ENCODE results near the gene IGFBP1.

Gene IGFBP1

GRCh38 chr7:45902820-45903219, 14.5 kb downstream of the IGFBP1 start:
- no peak for DNase-seq (ENCODE audit: low read depth in 2 of 2)

- no peak for DNase-seq (ENCODE audit: low read depth in 2 of 2)
These were observed 21.3 kb downstream of the IGFBP1 start for GRCh38 chr7:45909561-45909960.

- no peak for DNase-seq (ENCODE audit: low read depth in 2 of 2)
These were observed 22.6 kb downstream of the IGFBP1 start for GRCh38 chr7:45910855-45911254.

- DNase-seq (ENCODE audit: low read depth in 2 of 2) = no peak
These were observed 23.0 kb downstream of the IGFBP1 start for GRCh38 chr7:45911311-45911710.

- DNase-seq (ENCODE audit: low read depth in 2 of 2) = no peak
These were observed 24.7 kb downstream of the IGFBP1 start for GRCh38 chr7:45912972-45913371.

- DNase-seq (ENCODE audit: low read depth in 2 of 2) = no peak
These were observed 26.6 kb downstream of the IGFBP1 start for GRCh38 chr7:45914911-45915310.

- no peak for DNase-seq (ENCODE audit: low read depth in 2 of 2)
These were observed 27.3 kb downstream of the IGFBP1 start for GRCh38 chr7:45915606-45916005.

GRCh38 chr7:45917064-45917463, 28.8 kb downstream of the IGFBP1 start:
- no peak for DNase-seq (ENCODE audit: low read depth in 2 of 2)

- peak in 1 of 2 donors; percentile 31 for DNase-seq (ENCODE audit: low read depth in 2 of 2)
These were observed 29.4 kb downstream of the IGFBP1 start for GRCh38 chr7:45917658-45918057.

GRCh38 chr7:45918556-45918955, 30.3 kb downstream of the IGFBP1 start:
- no peak for DNase-seq (ENCODE audit: low read depth in 2 of 2)

- DNase-seq (ENCODE audit: low read depth in 2 of 2) = no peak
These were observed 31.0 kb downstream of the IGFBP1 start for GRCh38 chr7:45919231-45919784.

- no peak for DNase-seq (ENCODE audit: low read depth in 2 of 2)
These were observed 31.7 kb downstream of the IGFBP1 start for GRCh38 chr7:45919993-45920459.

- DNase-seq (ENCODE audit: low read depth in 2 of 2) = no peak
These were observed 32.5 kb downstream of the IGFBP1 start, which contains the start of gene IGFBP3 for GRCh38 chr7:45920502-45921380. Gene IGFBP3, minus strand, starts transcription at chr7:45921272. Its CDS starts 132 bp downstream, at chr7:45921140.

- DNase-seq (ENCODE audit: low read depth in 2 of 2) = no peak
These were observed 33.1 kb downstream of the IGFBP1 start for GRCh38 chr7:45921381-45921698.

- DNase-seq (ENCODE audit: low read depth in 2 of 2) = no peak
These were observed 33.6 kb downstream of the IGFBP1 start for GRCh38 chr7:45921699-45922519.

GRCh38 chr7:45922810-45923209, 34.5 kb downstream of the IGFBP1 start:
- no peak for DNase-seq (ENCODE audit: low read depth in 2 of 2)

GRCh38 chr7:45923290-45923689, 35.0 kb downstream of the IGFBP1 start:
- DNase-seq (ENCODE audit: low read depth in 2 of 2) = no peak

- DNase-seq (ENCODE audit: low read depth in 2 of 2) = no peak
These were observed 35.5 kb downstream of the IGFBP1 start for GRCh38 chr7:45923818-45924217.

- DNase-seq (ENCODE audit: low read depth in 2 of 2) = no peak
These were observed 36.0 kb downstream of the IGFBP1 start for GRCh38 chr7:45924283-45924682.

- DNase-seq (ENCODE audit: low read depth in 2 of 2) = no peak
These were observed 39.4 kb downstream of the IGFBP1 start for GRCh38 chr7:45927721-45928120.

- DNase-seq (ENCODE audit: low read depth in 2 of 2) = no peak
These were observed 42.7 kb downstream of the IGFBP1 start for GRCh38 chr7:45930967-45931366.

- no peak for DNase-seq (ENCODE audit: low read depth in 2 of 2)
These were observed 49.0 kb downstream of the IGFBP1 start for GRCh38 chr7:45937301-45937700.

Measured in stimulated activated CD8-positive, alpha-beta memory T cell treated with anti-CD3 and anti-CD28 coated beads, Interleukin-15, amount 100 ng/mL, for 4 hours (primary cell).